ENCODE measurements around the gene ALK. TPM values are rescaled to one million over a fixed set of nuclear protein-coding genes. Genes with fewer than 3 reads are reported as not detected.
"Not testable (repeated sequence)": the region's sequence is repeated elsewhere in the genome, so short reads cannot be mapped to it uniquely, and the experiment has no call there.

The ALK gene
- total RNA-seq, 1 donor from 2014 or later: not detected

DNA sequence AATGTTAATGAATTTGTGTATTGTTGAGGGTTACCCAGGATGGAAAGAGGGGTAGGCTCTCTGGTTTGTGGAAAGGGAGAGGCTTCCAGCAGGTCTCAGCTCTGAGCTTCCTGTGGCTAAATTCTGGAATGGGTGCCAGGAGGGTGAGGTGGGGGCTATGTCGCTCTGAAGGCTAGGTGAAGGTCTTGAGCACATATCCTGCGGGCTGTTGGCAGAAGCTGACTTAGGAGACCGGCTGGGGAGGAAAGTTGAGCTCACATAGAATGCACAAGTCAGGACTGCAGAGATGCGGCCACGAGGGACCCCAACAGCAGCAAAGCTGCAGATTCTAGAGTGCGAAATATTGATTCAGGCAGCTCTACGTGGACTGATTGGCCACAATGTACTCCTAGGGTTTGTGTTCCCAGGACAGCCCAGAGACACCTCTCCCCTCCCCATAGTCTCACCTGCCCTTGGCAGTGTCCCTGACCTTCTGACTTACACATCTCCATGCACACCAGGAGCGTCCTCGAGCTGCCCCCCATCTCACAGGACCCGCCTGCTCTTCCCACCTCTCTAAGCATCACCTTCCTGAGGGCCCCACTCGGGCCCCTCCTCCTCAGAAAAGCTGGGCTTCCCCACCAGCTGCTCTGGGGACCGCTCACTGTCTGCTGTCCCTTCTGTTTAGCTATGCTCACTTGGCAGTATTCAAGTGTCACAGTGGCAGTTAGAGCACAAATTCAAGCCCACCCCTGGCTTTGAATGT is 72.6 kb downstream of the ALK start:
- DNase-seq (ENCODE audit: low spot score): no peak

DNA sequence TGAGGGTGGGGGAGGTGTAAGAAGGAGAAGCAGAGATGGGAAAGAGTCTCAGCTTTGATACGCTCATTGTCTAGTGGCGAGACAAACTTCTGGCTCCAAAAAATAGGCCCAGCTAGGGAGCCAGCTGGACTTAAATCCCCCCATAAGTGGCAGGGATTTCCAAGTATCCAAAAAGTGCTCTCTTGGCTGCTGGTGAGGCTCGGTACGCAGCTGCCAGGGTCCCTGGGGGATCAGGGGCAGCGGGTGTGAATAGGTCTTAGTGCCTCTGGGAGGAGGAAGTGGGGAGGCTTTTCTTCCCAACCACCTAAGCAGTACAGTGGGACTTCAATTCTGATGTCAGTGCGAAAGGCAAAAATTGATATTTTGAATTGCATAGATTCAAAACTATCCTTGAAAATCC is 73.5 kb downstream of the ALK start:
- DNase-seq (ENCODE audit: low spot score): no peak
- intact Hi-C loops (cut with DNase I): loop anchor here (10.0 kb wide), 1 partner anchor 883 kb away; no protein-coding TSS in a partner anchor

More for the DNA sequence above, 72.6 kb downstream of the ALK start:
- intact Hi-C loops (cut with DNase I): loop anchor here (10.0 kb wide), 1 partner anchor 884 kb away; no protein-coding TSS in a partner anchor

DNA sequence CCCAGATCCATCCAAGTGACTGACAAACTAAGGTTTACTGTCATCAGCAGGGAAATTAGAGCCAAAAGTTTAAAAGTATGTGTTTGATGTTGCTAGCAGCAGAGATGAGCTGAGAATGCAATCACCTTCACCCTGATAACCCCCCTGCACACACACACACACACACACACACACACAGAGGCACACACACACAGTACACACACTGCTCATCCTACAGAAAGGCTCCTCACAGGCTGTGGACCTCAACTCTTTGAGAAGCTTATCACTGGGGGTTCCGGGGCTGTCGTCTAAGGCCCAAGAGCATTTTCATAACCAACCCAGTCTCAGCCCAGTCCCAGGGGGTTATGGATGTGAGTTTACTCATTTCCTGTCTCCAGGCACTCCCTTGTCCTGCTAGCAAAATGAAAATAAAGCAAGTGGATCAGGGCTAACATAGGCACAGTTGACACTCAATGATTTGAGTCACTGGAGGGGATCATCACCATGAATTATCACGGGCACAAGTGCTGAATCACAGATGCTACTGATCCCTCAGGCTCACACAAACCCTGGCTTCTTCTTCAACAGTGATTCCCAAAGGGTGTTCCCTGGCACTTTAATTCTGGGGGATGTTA is 76.6 kb downstream of the ALK start:
- DNase-seq (ENCODE audit: low spot score): no peak
- intact Hi-C loops (cut with DNase I): loop anchor here (5.0 to 10.0 kb wide), 2 partner anchors 538 to 880 kb away; no protein-coding TSS in a partner anchor

DNA sequence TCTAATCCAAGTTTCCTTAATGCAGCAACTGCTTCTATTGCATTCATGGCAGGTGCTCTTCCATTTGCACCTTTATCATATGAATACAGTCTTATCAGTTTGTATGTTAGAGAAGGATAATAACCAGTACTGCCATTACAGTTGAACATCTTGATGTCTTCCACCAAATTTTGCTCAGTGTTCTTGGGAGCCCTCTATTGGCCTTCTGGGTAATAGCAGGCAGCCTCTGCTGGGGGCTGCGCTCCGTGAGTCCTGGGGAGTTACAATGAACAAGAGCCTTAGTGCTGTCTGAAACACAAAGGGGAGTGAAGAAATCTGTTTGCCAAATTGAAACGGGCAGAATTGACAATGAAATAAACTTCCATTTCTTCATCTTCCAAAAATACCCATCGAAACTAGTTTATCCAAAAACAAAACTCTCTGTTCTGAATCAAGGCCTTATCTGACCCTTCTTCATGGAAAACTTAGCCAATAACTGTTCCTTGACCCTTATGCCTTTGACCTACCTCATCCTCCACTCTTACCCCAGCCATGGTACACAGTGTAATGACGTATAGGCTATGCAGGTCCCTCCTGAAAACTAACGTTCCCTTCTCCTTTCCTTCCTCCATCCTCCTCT is 79.9 kb downstream of the ALK start:
- DNase-seq (ENCODE audit: low spot score): no peak
- intact Hi-C loops (cut with DNase I): loop anchor here (5.0 to 10.0 kb wide), 2 partner anchors 534 to 877 kb away; no protein-coding TSS in a partner anchor

DNA sequence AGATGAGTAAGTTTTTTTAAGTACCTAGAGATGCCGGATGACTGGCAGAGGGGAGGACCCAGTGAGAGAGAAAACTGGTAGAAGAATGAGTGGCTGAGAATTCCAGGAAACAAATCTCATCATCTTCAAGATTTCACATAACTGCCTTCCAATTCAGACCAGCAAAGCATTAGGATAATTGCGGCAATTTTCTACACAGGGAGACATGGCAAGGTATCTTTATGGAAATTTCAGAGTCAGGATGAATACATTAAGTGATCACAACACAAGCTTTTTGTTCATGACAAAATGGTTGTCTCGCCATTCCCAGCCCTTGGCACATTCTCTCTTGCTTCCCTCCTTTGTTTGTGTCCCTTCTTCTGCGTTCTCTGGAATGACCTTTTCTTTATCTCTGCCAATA is 82.1 kb downstream of the ALK start:
- intact Hi-C loops (cut with DNase I): no loop called here
- no peak for DNase-seq (ENCODE audit: low spot score)

DNA sequence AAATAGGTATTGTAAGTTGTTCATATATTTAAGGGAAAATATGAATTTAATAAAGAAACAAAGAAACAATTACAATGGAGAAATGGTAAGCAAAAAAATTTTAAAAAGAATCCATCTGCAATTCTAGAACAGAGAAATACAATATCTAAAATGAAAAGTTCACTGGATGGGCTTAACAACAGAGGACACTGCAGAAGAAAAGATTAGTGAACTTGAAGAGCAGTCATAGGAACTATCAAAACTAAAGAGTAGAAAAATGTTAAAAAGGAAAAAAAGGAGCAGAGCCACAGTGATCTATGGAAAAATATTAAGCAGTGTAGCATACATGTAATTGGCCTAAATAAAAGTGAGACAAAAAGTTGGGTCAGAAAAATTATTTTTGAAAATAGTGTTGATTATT is 83.5 kb downstream of the ALK start:
- DNase-seq (ENCODE audit: low spot score): no peak
- intact Hi-C loops (cut with DNase I): no loop called here

DNA sequence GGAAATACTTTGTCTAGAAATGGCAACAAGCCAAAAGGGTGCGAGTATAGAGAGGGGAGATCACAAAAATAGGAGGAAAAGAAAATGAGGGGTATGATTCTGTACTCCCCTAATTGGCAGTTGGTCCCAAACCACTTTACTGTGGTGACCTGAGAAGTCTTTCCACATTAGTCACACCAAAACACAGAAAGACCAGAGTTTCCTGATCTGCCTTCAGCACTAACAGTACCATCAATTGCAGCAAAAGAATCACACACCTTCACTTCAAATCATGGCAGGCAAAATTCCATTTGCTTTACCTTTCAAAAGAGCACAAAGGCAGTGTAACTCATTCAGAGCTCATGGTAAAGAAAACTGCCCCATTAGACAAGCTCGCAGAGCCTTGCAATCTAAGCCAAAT is 86.8 kb downstream of the ALK start:
- DNase-seq (ENCODE audit: low spot score): no peak
- intact Hi-C loops (cut with DNase I): no loop called here

DNA sequence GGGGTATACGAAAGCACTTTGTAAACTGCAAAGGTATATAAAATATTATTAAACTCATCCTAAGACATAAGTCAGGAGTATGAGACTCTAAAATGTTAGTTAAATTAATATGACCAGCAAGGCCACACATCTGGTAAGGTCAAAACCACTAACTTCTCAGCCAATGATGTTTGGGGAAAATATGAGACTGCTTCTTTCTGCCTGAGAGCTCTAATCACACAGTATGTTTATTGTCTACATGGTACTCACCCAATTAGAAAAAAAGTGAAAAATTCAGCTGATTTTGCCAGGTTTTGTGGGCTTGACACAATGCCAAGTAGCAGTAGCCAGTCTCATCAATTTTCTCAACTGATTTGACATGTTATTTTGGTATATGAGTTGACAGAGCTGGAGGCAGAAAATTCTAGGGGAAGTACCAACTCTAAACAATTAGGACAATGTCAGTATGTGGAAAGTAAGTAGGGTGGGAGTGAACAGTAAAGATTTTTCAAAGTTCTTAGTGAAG is 87.3 kb downstream of the ALK start:
- intact Hi-C loops (cut with DNase I): no loop called here
- DNase-seq (ENCODE audit: low spot score): no peak

DNA sequence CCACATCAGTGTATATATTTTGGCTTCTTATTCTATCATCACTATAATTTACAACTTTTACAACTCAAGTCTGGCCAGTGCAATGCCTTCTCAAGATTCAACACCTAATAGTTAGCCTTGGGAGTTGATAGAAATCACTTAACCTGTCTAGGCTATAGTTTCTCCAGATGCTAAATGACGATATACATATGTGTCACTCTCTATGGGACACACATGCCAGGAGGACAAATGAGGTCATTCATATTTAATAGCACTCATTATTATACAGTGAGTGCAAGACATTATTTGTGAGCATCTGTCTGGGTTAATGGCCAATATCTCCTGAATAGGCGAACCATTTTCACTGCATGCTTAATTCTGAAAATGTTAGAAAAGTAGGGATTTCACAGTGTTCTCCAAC is 89.8 kb downstream of the ALK start:
- DNase-seq (ENCODE audit: low spot score): no peak
- intact Hi-C loops (cut with DNase I): no loop called here

DNA sequence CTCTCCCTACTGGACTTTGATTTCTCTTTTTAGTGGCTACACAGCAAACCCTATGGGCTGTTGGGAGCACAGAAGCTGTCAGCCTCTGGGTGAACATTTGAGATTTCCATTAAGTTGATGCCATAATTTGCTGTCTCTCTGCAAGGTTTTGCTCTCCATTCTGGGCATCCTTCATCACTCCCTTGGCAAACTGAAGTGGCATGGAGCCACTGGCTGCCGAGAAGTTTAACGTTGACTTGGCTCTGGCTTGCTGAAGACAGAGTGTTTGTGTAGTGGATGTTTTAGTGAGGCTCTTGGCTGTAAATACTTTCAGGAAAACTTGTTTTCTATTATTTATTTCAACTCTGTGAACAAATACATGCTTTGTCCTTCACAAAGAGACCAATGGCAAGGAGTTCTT is 91.5 kb downstream of the ALK start:
- intact Hi-C loops (cut with DNase I): no loop called here
- DNase-seq (ENCODE audit: low spot score): no peak

DNA sequence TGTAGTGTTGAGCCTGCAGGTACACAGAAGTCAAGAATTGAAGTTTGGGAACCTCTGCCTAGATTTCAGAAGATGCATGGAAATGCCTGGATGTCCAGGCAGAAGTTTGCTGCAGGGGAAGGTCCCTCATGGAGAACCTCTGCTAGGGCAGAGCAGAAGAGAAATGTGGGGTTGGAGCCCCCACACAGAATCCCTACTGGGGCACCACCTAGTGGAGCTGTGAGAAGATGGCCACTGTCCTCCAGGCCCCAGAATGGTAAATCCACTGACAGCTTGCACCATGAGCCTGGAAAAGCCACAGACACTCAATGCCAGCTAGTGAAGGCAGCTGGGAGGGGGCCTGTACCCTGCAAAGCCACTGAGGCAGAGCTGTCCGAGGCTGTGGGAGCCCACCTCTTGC is 97.2 kb downstream of the ALK start:
- intact Hi-C loops (cut with DNase I): not testable (repeated sequence)

DNA sequence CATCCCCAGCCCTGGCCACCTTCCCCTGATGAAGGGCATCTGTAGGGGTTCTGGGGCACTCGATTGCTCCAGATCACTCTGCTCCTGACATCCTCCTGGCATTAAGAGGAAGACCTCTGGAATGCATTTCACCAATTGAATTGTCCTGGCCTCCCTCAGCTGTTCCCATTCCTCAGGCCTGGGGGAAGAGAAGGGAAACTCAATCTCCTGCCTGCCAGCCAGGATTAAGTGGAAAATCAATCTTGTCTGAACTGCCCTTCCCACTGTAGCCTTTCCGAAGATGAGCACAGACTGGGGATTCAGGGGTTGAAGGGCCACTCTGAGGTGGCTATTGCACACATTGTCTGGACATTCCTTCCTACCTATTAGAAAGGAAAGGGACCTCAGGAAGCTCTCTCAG is 99.8 kb downstream of the ALK start:
- intact Hi-C loops (cut with DNase I): no loop called here
- no peak for DNase-seq (ENCODE audit: low spot score)

More for the DNA sequence above, 97.2 kb downstream of the ALK start:
- DNase-seq (ENCODE audit: low spot score): not testable (repeated sequence)

DNA sequence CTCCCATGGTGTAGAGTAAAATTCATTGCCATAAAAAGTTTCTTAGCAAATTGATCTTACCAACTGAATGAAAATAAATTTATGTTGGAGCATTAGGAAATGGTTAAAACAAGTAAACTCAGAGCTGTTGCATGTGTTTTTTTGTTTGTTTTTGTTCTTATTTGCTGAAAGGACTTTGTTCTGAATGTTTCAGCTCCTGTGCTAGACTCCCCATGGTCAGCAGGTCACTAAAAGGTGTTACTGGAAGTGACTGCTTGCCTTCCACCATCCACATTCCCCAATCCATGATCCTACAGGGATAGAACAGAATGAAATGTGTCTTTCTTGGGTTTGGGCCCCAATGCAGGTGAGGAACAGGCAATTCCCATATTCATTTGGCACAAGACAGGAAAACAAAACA is 101.8 kb downstream of the ALK start:
- intact Hi-C loops (cut with DNase I): no loop called here

DNA sequence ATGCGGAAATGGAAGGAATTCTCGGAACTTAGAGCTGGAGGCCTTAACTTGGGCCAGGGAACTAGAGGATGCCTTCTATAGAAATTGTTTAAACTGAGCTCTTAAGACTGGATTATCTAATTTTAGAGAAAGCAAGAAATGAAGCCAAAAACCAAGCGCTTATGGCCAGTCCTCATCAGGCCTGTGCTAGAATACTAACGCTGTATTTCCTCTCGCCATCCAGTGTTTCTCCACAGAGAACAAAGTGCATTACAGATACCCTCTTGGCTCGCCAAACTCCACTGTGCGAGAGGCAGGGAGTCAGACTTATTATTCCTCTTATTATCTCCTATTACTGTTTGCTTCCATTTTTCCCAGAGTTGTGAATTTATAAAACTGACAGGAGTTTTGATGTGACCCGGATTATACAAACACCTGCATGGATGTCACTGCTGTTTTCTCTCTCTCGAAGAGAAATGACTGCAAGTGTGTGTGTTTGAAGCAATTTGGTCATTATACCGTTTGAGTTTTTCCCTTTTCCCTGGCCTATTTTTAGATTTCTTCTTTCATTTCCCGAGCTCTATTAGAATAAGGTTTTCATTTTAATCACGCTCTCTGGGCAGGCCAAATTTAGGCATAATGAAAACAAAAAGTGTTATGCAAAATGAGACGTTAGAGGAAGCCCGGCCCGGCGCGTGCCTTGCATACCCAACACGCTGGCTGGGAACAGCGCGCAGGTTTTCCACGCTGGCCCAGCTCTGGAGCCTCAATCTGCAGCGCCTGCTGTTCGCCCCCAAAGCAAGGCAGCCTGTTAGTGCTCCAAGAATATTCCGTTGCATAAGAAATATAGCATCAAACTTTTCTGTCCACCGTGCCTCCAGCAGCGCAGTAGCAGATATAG is 103.3 kb downstream of the ALK start:
- intact Hi-C loops (cut with DNase I): no loop called here
- DNase-seq (ENCODE audit: low spot score): no peak

More for the DNA sequence above, 101.8 kb downstream of the ALK start:
- DNase-seq (ENCODE audit: low spot score): no peak

DNA sequence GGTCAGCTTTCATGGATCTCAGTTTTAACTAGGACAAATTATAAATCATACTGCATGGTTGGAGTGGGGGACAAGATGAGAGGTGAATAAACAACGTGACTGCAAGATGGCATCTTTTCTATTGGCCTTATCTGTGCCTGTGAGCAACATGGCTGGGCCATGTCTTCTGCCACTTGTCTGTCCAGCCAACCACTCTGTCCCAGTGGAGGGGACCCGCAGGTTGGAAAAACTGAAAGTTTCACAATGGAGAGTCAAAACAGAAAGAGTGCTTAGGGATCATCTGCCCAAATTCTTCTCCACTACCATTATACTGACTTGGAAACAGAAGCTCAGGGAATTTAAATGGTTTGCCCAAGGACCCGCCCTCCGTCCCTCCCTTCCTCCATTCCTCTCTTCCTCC is 104.1 kb downstream of the ALK start:
- DNase-seq (ENCODE audit: low spot score): no peak
- intact Hi-C loops (cut with DNase I): no loop called here

DNA sequence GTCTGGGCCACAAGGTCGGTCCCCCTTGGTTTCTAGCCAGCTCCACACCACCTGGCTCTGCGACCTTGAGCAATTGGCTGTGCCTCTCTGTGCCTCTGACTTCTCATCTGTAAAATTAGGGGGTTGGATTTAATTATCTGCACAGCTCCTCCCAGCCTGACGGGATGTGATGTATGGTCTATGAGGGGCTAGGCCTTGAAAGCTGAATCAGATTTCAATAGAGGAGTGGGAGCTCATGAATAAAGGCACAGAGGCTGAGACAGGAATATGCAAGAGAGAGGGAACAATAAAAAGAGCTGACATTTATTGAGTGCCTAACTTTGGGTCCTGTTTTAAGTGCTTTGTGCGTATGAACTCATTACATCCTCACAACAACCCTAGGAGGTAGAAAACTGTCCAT is 104.7 kb downstream of the ALK start:
- DNase-seq (ENCODE audit: low spot score): no peak
- intact Hi-C loops (cut with DNase I): no loop called here

DNA sequence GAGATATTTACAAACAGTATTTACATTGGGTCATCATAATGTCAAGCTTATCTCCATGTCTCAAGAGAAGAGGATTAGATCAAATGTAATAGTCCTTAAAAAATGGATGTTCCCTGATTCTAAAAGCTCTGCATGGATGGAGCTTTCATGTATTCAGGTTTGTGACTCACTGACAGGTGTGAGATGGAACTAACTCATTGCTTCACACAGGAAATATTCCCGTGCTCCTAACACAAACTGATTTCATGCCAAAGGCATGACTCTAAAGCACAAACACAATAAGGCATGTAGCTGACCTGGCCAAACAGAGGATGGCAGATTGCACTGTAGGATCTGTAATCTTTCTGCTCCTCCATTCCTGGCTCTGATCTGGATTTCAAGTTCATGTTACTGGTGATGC is 110.0 kb downstream of the ALK start:
- DNase-seq (ENCODE audit: low spot score): no peak
- intact Hi-C loops (cut with DNase I): no loop called here

DNA sequence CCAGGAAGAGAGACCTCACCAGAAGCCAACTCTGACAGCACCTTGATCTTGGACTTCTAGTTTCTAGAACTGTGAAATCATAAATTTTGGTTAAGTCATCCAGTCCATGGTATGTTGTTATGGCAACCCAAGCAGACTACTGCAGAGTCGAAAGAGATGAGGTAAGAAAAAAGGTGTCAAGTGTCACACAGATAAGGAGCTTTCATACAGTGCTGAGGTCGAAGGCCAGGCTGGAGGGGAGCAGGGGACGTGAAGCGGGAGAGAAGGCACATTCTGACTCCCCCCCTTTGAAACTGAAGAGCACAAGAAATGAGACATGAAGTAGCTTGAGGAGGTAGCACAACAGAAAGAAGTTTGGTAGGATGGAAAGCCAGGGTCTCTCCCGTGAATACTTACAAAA is 110.4 kb downstream of the ALK start:
- no peak for DNase-seq (ENCODE audit: low spot score)
- intact Hi-C loops (cut with DNase I): no loop called here

DNA sequence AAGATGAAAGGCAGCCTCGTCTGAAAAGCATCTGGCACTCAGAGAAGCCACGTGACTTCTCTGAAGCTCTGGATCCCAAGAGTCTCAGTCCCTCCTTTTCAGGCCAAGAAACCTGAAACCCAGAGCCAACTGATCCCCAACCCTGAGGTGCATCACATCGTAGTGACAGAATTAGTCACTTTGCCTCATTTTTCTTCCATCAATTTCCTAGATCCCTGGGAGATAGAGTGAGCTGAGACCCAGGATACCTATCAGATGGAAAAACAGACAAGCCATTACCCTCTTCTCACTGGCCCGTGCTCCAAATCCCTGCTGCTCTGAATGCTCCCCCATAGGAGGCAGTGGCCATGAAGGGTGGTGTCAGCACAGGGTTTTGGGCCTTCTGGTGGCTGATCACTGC is 113.1 kb downstream of the ALK start:
- intact Hi-C loops (cut with DNase I): no loop called here
- DNase-seq (ENCODE audit: low spot score): no peak

DNA sequence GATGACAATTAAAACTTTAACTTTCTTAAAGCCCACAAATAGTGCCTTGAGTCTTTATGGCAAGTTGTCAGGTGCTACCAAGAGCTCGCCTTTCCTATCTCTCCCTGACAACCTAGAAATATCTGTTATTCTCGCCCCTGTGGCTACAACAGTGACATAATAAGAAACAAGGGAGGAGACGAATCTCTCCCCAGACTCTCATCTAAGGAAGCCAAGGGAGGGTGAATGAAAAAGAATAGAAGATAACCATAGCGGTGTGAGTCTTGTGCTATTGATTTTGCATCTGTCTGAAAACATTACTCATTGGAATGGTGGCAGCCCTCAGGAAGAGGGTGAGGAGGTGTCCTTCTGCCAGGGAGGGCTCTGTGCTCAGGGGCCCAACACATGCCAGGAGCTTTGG is 114.3 kb downstream of the ALK start:
- intact Hi-C loops (cut with DNase I): no loop called here
- DNase-seq (ENCODE audit: low spot score): no peak
